ENCODE results near the gene PDE8B.

DNA sequence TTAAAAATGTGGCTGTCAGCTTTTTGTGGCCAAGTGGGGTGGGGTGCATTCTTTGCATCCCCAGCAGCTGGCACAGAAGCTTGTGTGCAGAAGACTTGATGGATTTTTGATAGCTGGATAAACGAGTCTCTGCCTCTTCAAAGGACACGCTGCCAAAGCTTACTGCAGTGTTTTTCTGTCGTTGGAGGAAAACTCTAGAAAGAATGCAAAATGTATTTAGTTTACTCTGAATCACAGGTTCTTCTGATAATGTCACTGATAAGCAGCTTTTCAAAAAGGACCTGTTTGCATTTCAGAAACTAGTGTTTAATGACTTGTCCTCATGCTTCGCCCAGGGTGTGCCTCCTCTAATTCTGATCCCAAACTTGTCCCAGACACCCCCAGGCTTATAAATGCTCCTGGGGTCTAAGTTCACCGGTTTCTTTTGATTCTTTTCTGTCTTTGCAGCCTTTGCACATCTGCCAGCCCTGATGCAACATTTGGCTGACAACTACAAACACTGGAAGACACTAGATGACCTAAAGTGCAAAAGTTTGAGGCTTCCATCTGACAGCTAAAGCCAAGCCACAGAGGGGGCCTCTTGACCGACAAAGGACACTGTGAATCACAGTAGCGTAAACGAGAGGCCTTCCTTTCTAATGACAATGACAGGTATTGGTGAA lies 215.6 kb downstream of the PDE8B start:
- TF ChIP-seq, protein P1, sequence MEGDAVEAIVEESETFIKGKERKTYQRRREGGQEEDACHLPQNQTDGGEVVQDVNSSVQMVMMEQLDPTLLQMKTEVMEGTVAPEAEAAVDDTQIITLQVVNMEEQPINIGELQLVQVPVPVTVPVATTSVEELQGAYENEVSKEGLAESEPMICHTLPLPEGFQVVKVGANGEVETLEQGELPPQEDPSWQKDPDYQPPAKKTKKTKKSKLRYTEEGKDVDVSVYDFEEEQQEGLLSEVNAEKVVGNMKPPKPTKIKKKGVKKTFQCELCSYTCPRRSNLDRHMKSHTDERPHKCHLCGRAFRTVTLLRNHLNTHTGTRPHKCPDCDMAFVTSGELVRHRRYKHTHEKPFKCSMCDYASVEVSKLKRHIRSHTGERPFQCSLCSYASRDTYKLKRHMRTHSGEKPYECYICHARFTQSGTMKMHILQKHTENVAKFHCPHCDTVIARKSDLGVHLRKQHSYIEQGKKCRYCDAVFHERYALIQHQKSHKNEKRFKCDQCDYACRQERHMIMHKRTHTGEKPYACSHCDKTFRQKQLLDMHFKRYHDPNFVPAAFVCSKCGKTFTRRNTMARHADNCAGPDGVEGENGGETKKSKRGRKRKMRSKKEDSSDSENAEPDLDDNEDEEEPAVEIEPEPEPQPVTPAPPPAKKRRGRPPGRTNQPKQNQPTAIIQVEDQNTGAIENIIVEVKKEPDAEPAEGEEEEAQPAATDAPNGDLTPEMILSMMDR (IDR thresholded peaks at IDR 0.05) = no peak
- no peak for TF ChIP-seq POLR2A (IDR thresholded peaks at IDR 0.05)

Measured in right lobe of liver (tissue), 4 donors.